HG02938 (cell line): ENCODE measurements around the gene GOLGA6L10.
"Not testable (repeated sequence)": the region's sequence is repeated elsewhere in the genome, so short reads cannot be mapped to it uniquely, and the experiment has no call there.

Experiments
- ATAC-seq: cut with Tn5 transposase; IDR thresholded peaks from one replicate; pipeline ENCODE4 v1.9.1; 2021; ENCODE audit warnings: mild to moderate bottlenecking, moderate library complexity; ENCODE audit not compliant: unreplicated experiment

Gene GOLGA6L10

DNA sequence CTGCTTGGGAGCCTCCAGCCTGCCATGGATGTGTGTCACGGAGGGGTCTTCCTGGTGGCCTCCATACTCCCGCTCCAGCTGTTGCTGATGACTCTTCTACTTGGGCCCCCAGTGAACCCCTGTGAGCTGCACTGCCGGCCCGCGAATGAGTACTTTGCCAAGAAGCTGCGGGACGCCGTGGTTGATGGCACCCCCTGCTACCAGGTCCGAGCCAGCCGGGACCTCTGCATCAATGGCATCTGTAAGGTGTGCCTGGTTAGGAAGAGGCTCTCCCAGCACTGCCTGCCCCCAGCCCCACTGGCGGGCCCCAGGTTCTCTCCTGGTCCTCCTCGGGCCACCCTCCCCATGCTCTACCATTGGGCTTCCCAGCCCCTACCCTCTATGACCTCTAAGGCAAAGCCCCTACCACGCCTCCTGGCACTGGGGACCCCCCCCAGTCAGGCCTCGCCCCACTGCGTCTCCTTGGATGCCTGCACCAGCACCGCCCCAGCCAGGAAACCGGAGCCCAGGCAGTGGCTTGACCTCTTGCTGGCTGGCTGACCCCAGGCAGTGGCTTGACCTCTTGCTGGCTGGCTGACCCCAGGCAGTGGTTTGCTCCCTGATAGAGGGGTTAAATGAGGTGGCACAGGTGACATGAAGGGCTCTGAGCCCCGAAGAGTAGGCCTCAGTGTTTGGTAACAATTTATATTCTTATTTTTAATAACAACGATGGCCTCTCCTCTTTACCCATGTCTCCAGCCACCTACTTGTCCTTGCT, 29.6 kb downstream of the GOLGA6L10 start:
- ATAC-seq = not testable (repeated sequence)

DNA sequence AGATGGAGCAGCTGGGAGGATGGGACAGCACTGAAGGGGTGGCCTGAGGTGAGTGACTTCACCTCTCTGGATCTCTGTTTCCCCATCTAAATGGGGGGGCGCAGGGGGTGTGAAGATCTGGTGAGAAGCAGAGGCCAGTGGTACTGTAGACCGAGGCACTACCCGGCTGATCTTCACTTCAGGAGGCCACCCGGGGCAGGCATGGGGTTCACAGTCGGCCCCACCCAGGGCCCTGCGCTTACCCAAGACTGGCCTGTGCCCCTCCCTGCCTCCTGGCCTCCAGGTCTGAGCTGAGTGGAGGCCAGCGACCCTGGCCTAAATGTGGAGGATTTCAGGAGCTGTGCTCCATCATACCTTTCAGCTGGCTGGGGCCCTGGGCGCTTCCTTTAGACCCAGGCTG, 31.0 kb downstream of the GOLGA6L10 start:
- ATAC-seq = not testable (repeated sequence)

DNA sequence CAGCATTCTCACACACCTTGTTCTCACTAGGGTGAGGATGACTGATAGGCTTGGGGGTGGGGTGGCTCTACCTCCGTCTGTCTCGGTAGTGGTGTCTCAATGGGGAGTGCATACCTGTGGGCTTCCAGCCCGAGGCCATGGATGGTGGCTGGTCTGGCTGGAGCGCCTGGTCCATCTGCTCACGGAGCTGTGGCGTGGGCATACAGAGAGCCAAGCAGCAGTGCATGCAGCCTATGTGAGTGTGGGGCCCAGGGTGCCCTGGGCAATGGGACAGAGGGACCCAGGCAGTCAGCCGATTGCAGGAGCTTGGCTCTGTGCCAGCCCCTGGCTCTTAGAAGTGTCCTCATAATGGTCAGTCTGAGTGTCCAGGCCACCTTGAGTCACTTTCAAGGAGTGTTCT, 31.8 kb downstream of the GOLGA6L10 start:
- ATAC-seq = not testable (repeated sequence)

DNA sequence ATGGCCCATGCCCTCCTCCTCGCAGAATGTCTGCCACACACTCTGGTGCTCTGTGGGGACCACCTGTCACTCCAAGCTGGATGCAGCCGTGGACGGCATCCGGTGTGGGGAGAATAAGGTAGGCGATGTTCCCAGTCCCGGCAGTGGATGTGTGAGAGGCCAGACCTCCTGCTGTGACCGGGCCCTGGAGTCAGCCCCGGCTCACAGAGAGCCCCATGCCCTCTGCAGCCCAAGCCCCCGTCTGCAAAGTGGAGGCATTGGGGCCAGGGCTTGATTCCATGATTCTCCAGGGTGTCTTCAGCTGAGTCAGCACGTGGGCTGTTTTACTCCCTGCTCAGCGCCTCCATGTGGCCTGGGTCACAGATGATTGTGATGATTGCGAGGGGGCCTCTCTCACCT, 32.2 kb downstream of the GOLGA6L10 start:
- no peak for ATAC-seq

DNA sequence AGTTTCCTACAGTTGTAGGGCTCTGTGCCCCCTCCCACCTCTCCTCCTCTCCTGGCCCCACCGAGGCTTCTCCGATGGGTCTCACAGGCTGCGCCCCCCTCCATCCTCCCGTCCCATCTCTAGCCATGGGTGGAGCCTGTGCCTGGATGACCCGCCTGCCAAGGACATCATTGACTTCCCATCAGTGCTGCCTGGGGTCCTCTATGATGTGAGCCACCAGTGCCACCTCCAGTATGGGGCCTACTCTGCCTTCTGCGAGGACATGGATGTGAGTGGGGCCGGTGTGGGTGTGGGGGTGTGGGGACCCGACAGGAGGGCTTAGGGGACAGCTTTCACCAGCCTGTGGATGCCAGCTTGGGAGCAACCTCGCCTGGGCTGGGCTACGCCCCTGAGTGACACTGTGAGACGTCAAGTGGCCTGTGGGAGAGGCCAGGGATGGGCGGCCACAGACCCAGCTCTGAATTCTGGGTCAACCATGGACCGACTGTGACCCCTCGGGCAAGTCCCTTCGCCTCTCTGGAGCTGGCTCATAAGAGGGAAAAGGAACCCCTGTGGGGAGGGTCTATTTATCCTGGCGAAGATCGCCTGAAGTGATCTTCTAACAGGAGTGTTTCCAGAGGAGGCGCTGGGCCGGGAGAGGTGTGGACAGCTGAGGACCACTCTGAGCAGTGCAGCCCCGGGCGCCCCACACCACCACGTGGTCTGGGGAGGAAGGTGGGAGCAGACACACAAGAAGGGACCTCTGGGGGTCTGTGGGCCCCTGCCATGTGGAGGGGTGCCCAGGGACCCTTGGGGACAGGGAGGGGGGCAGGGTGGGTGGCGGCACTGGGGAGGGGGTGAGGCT, 32.8 kb downstream of the GOLGA6L10 start:
- not testable (repeated sequence) for ATAC-seq

DNA sequence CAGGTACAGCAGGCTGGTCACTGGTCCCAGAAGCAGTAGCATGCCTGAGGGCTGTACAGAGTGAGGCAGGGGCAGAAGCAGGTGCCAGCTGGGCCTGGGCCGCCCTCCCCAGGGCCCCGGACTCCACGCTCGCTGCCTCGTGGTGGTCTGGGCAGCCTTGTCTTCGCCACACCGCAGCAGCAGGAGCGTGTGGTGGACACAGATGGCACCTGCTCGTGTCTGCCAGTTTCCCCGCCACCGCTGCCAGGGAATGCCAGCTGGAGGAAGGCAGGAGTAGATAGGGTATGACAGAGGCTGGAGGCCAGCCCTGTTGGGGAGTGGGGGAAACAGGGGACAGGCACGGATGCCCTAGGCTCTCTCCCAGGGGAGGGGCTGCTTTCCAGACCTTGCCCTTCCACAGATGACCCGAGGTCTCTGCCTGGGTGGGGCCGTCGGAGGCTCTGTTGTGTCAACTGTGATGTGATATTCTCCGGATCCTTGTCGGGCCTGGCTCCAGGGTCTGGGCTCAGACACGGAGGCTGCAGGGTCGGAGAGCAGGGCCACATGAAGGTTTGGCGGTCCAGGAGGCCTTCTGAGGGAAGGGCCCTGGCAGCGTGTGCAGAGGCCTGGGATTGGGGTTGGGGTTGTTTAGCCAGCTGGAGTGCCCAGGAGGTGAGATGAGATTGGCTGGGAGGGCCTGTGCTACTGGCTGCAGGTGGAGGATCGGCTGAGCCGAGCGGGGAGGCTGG, 33.6 kb downstream of the GOLGA6L10 start:
- no peak for ATAC-seq

DNA sequence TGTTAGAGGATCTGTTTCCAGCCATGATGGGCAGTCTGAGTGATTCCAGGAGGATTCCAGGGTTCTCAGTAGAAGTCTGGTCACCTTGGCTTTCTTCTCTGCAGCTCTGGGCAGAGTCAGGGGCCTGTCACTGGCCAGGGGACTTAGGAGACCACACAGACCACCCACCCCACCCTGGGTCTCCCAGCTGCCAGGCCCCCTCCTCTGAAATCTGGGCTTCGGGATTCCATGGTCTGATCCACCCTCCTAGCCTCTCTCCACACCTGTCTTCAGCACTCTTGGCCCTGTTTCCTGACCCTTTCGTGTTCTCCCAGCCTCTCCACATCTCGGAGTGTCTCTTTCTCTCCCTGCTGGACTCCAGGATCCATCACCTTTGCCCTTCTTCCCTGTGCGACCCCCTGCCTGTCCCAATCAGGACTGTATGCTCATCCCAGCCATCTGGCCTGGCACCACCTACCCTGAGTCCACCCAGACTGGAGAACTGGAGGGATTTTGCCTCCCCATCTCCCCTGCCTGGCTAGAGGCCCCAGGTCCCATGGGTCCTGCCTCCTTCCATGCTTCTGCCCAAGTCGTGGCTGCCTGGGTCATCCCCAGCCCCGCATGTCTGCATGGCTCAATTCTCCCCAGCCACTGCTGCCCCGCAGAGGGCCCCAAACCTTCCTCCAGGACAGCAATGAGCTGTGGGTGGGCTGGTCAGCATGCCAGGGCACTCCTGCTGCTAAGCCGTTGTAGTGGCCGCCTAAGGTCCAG, 34.3 kb downstream of the GOLGA6L10 start:
- no peak for ATAC-seq

DNA sequence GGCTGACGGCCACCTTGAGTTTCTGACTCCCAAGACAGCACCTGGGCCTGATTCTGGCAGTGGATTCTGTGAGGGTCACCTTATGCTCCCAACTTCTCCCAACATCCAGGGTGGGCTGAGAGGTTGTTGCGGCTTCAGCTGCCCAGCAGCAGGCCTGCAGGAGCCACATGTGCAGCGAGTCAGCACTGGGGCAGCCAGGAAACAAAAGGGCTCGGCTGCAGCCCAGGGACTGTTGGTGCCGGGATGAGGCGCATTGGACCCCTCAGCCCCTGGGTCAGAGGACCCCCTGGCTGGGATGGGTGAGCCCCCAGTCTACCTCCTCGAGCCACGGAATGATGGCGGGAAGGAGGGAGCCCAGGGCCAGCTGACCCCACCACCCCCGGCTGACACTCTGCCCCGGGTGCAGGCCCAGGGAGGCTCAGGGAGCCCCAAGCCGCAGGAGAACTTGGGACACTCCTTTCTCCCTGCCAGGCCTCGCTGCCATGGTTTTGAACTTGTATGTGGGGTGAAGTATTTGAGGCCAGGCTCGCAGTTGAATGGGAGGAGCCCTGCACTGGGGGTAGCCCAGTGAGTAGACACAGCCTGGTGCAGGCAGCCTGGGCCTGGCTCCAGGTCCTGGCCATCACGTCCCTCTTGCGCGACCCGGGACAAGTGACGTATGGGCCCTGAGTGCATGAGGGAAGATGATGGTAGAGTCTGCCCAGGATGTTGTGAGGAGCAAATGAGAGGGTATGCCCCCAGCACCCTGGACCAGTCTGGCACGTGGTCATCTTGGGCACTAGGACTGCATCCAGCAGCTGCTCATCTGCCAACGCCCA, 35.1 kb downstream of the GOLGA6L10 start:
- not testable (repeated sequence) for ATAC-seq

DNA sequence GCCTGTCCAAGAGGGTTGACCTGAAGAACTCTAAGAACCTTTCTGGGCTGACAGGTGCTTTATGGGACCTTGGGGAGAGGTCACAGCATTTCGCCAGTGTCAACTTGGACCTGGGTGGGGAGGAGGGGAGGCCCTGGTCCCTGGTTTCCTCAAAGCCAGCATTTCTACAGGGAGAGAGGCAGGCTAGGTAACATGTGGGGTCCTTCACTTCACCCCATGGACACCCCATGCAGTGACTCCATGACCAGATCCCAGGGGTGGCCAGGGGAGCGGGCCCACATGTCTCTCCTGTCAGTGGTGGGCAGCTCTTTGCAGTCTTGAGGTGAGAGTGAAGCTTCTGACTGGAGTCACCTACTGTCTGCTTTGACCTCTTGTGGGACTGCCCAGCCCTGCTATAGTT, 35.8 kb downstream of the GOLGA6L10 start:
- no peak for ATAC-seq

DNA sequence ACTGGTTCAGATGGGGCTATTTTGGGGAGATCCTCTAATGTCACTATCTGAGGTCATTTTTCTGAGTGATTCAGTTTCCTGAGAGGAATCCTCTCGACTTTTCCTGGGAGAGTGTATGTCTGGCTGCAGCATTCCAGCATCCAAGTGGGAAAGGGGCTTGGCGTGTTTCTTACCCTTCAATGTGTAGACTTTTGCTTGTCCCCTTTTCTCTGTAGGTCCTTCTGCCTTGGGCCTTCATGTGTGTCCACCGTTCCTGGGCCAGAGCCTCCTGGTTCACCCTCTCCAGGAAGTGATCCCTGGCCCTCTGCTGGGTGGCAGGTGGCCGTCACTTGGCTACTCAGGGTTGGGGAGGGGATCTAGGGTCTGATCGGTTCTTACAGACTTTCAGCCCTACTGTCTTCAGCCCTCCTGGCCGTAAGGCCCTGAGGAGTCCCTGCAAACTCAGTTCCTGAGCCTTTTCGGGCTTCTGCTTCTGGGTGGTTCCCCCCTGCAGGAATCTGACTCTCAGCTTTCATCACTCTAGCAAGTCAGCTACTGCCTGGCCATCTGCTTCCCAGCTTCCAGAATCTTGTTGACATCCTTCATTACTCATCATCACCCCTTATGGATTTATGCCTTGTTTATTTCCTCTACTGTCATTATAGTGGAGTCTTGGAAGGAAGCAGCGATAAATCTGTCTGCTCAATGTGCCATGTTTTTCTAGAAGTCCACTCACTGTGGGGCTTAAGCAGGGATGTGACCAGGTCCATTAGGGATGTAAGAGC, 36.5 kb downstream of the GOLGA6L10 start:
- ATAC-seq = no peak

DNA sequence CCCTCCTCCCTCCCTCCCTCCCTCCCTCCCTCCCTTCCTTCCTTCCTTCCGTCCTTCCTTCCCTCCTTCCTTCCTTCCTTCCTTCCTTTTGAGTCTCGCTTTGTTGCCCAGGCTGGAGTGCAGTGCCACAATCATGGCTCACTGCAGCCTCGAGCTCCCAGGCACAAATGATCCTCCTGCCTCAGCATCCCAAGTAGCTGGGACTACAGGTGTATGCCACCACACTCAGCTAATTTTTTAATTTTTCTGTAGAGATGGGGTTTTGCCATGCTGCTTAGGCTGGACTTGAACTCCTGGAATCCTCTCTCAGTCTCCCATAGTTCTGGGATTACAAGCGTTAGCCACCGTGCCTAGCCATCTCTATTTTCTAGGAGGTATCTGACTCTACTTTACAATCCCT, 38.0 kb downstream of the GOLGA6L10 start:
- ATAC-seq = not testable (repeated sequence)

DNA sequence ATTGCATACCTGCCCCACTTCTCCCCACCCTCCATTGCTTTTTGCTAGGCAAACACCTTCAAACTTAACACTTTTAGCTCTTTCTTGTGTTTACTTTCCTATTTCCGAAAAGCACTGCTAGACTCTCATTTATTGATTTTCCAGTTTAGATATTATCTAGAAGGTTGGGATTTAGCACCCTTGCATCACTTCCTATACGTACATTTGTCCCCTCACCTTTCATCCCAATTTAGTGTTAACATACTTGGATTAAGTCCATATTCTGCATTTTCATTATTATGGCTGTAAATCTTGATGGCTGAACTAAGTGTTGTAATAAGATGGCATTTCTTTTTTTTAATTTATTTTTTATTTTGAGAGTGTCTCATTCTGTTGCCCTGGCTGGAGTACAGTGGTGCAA, 39.5 kb downstream of the GOLGA6L10 start:
- no peak for ATAC-seq

DNA sequence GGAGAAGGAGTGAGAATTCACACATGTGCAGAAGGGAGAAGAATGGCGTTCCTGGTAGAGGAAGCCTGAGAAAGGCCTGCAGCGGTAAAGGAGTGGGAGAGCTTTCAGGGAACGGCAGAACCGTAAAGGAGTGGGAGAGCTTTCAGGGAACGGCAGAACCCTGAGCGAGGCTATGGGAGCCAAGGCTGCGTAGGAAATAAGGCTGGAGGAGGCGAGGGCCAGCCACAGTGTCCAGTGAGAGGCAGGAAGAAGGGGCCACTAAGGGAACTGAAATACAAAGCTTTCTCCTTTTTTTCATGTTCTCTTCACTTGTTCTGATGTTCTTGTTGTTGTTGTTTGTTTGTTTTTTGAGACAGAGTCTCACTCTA, 41.6 kb downstream of the GOLGA6L10 start:
- ATAC-seq = no peak

DNA sequence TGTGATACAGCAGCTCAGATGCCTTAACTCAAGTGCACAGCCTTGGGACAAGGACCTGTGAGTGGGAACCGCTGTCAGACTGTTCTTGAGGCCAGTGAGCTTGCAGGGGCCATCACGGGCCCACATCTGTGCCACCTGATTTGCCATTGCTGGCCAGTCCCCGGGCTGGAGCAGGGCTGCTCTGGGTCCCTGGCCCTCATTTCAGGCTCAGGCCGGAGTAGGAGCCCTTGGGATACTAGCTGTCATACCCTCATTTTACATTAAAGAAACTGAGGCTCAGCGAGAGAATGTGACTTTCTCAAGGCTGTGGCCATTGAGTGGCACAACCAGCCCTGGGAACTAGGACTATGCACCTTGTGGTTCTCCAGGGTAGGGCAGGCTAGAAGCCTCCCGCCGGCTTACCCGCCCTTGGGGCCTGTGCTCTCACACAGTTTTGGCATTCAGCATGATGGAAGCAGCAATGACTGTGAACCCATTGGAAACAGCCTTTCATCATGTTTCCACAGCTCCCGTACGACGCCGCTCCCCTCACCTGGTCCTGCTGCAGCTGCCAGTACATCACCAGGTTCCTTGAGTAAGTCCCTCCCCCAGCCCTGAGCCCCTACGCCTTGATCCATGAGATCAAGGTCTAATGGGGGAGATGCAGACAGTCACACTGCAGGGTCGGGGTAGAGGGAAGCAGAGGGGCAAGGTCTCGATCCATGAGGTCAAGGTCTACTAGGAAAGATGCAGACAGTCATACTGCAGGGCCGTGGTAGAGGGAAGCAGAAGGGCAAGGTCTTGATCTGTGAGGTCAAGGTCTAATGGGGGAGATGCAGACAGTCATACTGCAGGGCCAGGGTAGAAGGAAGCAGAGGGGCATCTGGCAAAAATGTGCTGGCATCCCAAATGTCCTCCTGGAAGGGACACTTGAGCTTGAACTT, 42.2 kb downstream of the GOLGA6L10 start:
- ATAC-seq = no peak

DNA sequence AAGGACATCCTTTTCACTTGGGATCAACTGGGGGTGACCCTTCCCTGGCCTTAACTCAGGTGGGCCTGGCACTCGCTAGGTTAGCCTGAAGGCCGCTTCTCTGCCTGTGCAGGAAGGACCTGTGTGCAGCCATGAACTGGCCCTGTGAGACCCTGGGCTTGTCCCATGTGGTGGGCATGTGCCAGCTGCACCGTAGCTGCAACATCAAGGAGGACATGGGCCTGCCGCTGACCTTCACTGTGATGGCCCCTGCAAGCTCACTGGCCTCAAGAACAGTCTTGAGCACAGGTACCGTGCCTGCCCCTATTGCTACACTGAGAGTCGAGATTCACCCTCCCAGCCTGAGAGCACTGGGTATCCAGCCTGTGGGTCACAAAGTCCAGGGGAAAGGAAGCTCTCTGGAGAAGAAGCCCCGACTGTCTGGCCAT, 43.6 kb downstream of the GOLGA6L10 start:
- ATAC-seq = no peak

DNA sequence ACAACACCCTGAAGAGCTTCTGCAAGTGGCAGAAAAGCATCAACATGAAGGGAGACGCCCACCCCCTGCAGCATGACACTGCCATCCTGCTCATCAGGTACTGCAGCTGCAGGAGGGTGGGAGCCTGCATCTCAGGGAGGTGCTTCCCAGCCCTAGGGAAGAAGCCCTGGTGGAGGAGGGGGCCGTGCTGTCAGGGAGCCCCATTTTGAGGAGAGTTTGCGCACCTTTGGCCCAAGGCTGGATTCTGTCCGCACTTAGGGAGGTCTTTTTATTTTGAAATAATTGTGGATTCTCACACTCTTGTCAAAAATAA, 44.5 kb downstream of the GOLGA6L10 start:
- ATAC-seq = no peak

DNA sequence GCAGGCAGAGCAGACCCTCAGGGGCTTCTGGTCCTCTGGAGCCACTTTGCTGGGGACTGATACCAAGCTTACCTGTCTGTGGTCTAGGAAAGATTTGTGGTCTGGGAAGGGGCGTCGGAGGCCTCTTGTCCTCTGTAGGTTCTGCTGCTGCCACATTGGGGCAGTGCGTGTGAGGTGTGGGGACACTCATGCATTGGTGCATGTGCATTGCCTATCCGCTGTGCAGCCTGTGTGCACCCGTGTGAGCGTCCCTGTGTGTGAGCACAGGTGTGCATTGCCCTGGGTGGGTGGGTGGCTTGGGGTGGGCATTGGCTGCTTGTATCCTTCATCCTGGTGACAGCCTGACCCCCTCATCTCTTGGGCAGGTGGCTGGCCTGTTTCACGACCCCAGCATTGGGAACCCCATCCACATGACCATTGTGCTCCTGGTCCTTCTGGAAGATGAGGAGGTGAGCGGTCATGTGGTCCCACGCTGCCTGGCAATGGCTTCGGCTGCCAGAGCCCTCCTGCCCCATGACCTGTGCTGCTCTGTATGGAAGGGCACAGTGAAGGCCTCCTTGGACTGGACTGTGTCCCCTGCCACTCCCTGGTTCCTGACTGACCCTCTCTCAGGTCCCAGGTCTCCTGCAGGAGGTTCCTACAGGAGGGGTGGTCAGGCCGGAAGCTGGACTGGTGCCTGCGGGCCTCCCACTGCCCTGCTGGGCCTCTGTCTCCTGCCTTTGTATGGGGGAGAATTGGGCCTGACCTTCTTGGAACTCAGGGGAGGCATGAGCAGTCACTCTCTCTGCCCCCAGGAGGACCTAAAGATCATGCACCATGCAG, 45.1 kb downstream of the GOLGA6L10 start:
- no peak for ATAC-seq
